ENCODE results near the gene BMP10.

BMP10 gene

DNA sequence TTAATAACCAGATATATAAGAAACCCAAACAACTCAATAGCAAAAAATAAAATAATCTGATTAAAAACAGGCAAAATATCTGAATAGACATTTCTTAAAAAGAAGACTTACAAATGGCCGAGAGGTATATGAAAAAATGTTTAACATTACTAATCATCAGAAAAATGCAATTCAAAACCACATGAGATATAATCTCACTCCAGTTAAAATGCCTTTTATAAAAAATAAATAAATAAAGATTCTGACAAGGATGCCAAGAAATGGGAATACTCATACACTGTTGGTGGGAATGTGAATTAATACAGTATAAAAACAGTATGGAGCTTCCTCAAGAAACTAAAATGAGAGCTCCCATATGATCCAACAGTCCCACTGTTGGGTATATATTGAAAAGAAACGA lies 33.9 kb upstream of the BMP10 start:
- H3K4me1 ChIP-seq (ENCODE audit: control insufficient read depth, insufficient read depth, low read depth, low read length) = peaks cover 10% of the 10 kb centered on the region
- no peak overlapping the region for H2AK5ac ChIP-seq (ENCODE audit: low read length, severe bottlenecking)
- no peak overlapping the region for H3K18ac ChIP-seq (ENCODE audit: low read depth in 1 of 2, low read length in 2 of 2)
- no CpG with 5 or more reads among the region's 2 CpGs for whole genome bisulfite sequencing
- H2BK15ac ChIP-seq (ENCODE audit: low read depth, poor library complexity, severe bottlenecking) = no peak overlapping the region
- peaks cover 11% of the 10 kb centered on the region for H3K9me3 ChIP-seq (ENCODE audit: control insufficient read depth, low read length)
- H3K23ac ChIP-seq (ENCODE audit: low read length in 2 of 2) = no peak overlapping the region
- H3K36me3 ChIP-seq (ENCODE audit: control insufficient read depth in 1 of 2, insufficient read depth in 2 of 2, low read depth in 1 of 2, low read length in 2 of 2) = no peaks in the 10 kb centered on the region
- no peak overlapping the region for H3K14ac ChIP-seq (ENCODE audit: low read length in 2 of 2)
- H2BK5ac ChIP-seq (ENCODE audit: low read depth, low read length, poor library complexity, severe bottlenecking) = no peak overlapping the region
- H4K8ac ChIP-seq (ENCODE audit: low read length) = no peak overlapping the region
- no peak overlapping the region for H2AFZ ChIP-seq (ENCODE audit: low read depth, low read length)
- H2BK120ac ChIP-seq (ENCODE audit: low read depth, low read length) = no peak overlapping the region
- H3K27ac ChIP-seq (ENCODE audit: low read length, poor library complexity, severe bottlenecking) = no peak overlapping the region
- H3K4ac ChIP-seq (ENCODE audit: low read depth in 1 of 2, low read length in 2 of 2) = no peak overlapping the region
- H3K79me1 ChIP-seq (replicated peaks; ENCODE audit: low read length, poor library complexity, severe bottlenecking) = no peaks in the 10 kb centered on the region
- no peak overlapping the region for H4K91ac ChIP-seq (ENCODE audit: low read length)
- no peak overlapping the region for H3K9ac ChIP-seq (ENCODE audit: low read length)
- DNase-seq = no peak
- no peak overlapping the region for H2BK12ac ChIP-seq (ENCODE audit: low read length in 2 of 2)
- peaks cover 0 to 4% of the 10 kb centered on the region in 2 experiments for H3K27me3 ChIP-seq (ENCODE audit: control insufficient read depth in 1 of 2, insufficient read depth in 1 of 2, low read length in 2 of 2)
- H3K4me3 ChIP-seq (ENCODE audit: insufficient read depth in 1 of 2, low read depth in 1 of 2, low read length in 2 of 2) = no peak overlapping the region
- H3K4me2 ChIP-seq (ENCODE audit: low read length, poor library complexity, severe bottlenecking) = no peak overlapping the region

GRCh38 chr2:68901561-68901960 lies 30.4 kb upstream of the BMP10 start:
- H2AFZ ChIP-seq (ENCODE audit: low read depth, low read length) = no peak overlapping the region

DNA sequence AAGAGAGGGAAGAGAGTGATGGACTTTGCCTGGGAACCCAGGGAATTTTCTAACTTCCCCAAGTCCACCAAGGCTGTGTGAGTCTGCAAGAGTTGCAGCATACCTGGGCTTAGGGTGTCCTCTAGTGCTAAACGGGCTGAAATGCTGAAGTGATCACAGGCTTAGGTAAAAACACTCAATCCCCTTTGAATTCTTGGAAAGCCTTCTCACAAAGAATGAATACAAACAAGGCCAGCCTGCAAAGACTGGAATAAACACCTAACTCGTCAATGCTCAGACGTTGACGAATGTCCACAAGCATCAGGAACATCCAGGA lies 30.0 kb upstream of the BMP10 start:
- Histone ChIP-seq H4K91ac (ENCODE audit: low read length) (no peak overlapping the region), H2BK12ac (ENCODE audit: low read length in 2 of 2) (no peak overlapping the region), H3K14ac (ENCODE audit: low read length in 2 of 2) (no peak overlapping the region), H3K23ac (ENCODE audit: low read length in 2 of 2) (no peak overlapping the region), H2BK15ac (ENCODE audit: low read depth, poor library complexity, severe bottlenecking) (no peak overlapping the region), H3K4me1 (ENCODE audit: control insufficient read depth, insufficient read depth, low read depth, low read length) (no peaks in the 10 kb centered on the region), H3K27me3 (ENCODE audit: control insufficient read depth in 1 of 2, insufficient read depth in 1 of 2, low read length in 2 of 2) (peaks cover 4 to 11% of the 10 kb centered on the region in 2 experiments), H3K4me3 (ENCODE audit: insufficient read depth in 1 of 2, low read depth in 1 of 2, low read length in 2 of 2) (no peak overlapping the region), H3K4ac (ENCODE audit: low read depth in 1 of 2, low read length in 2 of 2) (no peak overlapping the region), H3K9me3 (ENCODE audit: control insufficient read depth, low read length) (peaks cover 11% of the 10 kb centered on the region), H3K79me1 (replicated peaks; ENCODE audit: low read length, poor library complexity, severe bottlenecking) (no peaks in the 10 kb centered on the region), H4K8ac (ENCODE audit: low read length) (no peak overlapping the region), H2AK5ac (ENCODE audit: low read length, severe bottlenecking) (no peak overlapping the region), H2BK5ac (ENCODE audit: low read depth, low read length, poor library complexity, severe bottlenecking) (no peak overlapping the region), H3K36me3 (ENCODE audit: control insufficient read depth in 1 of 2, insufficient read depth in 2 of 2, low read depth in 1 of 2, low read length in 2 of 2) (no peaks in the 10 kb centered on the region), H3K18ac (ENCODE audit: low read depth in 1 of 2, low read length in 2 of 2) (no peak overlapping the region), H3K4me2 (ENCODE audit: low read length, poor library complexity, severe bottlenecking) (no peak overlapping the region), H3K27ac (ENCODE audit: low read length, poor library complexity, severe bottlenecking) (no peak overlapping the region), H2BK120ac (ENCODE audit: low read depth, low read length) (no peak overlapping the region), H3K9ac (ENCODE audit: low read length) (no peak overlapping the region), H2AFZ (ENCODE audit: low read depth, low read length) (no peak overlapping the region)
- WGBS = 70% methylated on average over 4 of the region's 4 CpGs
- DNase-seq = peak; percentile 63

More at GRCh38 chr2:68901561-68901960, 30.4 kb upstream of the BMP10 start:
- DNase-seq = no peak
- Histone ChIP-seq H3K79me1 (replicated peaks; ENCODE audit: low read length, poor library complexity, severe bottlenecking) (no peaks in the 10 kb centered on the region), H3K27me3 (ENCODE audit: control insufficient read depth in 1 of 2, insufficient read depth in 1 of 2, low read length in 2 of 2) (peaks cover 4 to 11% of the 10 kb centered on the region in 2 experiments), H3K4me3 (ENCODE audit: insufficient read depth in 1 of 2, low read depth in 1 of 2, low read length in 2 of 2) (no peak overlapping the region), H3K9me3 (ENCODE audit: control insufficient read depth, low read length) (peaks cover 11% of the 10 kb centered on the region), H4K8ac (ENCODE audit: low read length) (no peak overlapping the region), H3K14ac (ENCODE audit: low read length in 2 of 2) (no peak overlapping the region), H3K4me1 (ENCODE audit: control insufficient read depth, insufficient read depth, low read depth, low read length) (no peaks in the 10 kb centered on the region), H2BK5ac (ENCODE audit: low read depth, low read length, poor library complexity, severe bottlenecking) (no peak overlapping the region), H3K23ac (ENCODE audit: low read length in 2 of 2) (no peak overlapping the region), H2BK15ac (ENCODE audit: low read depth, poor library complexity, severe bottlenecking) (no peak overlapping the region), H3K18ac (ENCODE audit: low read depth in 1 of 2, low read length in 2 of 2) (no peak overlapping the region), H3K4me2 (ENCODE audit: low read length, poor library complexity, severe bottlenecking) (no peak overlapping the region), H2BK12ac (ENCODE audit: low read length in 2 of 2) (no peak overlapping the region), H3K27ac (ENCODE audit: low read length, poor library complexity, severe bottlenecking) (no peak overlapping the region), H2AK5ac (ENCODE audit: low read length, severe bottlenecking) (no peak overlapping the region), H3K4ac (ENCODE audit: low read depth in 1 of 2, low read length in 2 of 2) (no peak overlapping the region), H3K9ac (ENCODE audit: low read length) (no peak overlapping the region), H3K36me3 (ENCODE audit: control insufficient read depth in 1 of 2, insufficient read depth in 2 of 2, low read depth in 1 of 2, low read length in 2 of 2) (no peaks in the 10 kb centered on the region), H2BK120ac (ENCODE audit: low read depth, low read length) (no peak overlapping the region), H4K91ac (ENCODE audit: low read length) (no peak overlapping the region)
- no CpG with 5 or more reads among the region's 1 CpG for WGBS

DNA sequence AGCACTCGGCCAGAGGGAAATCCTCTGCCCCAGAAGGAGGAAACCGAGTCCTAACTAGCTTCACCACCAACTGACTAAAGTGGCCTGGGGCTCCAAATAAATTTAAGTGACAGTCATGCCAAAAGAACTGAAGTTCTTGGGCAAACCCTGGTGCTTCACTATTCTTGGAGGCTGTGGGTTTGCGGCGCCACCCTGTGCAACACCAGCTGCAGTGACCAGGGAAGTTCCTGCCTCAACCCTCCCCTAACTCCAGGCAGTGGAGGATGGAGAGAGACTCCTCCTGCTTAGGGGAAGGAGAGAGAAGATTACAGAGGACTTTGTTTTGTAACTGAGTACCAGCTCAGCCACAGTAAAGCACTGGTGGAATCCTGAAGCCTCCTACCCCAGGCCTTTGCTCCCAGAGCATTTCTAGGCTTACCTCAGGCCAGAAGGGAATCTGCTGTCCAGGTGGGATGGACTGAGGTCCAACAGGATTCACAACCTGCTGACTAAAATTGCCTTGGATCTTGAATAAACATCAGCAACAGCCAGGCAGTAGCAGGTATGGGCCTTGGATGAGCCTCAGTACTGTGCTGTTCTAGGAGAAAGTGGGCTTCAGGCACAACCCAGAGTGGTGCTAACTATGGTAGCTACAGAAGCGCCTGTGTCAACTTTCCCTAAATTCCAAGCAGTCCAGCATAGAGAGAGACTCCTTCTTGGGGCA lies 29.4 kb upstream of the BMP10 start:
- Histone ChIP-seq H3K9ac (ENCODE audit: low read length) (no peak overlapping the region), H4K8ac (ENCODE audit: low read length) (no peak overlapping the region), H3K36me3 (ENCODE audit: control insufficient read depth in 1 of 2, insufficient read depth in 2 of 2, low read depth in 1 of 2, low read length in 2 of 2) (no peaks in the 10 kb centered on the region), H2AK5ac (ENCODE audit: low read length, severe bottlenecking) (no peak overlapping the region), H3K9me3 (ENCODE audit: control insufficient read depth, low read length) (peaks cover 11% of the 10 kb centered on the region), H3K79me1 (replicated peaks; ENCODE audit: low read length, poor library complexity, severe bottlenecking) (no peaks in the 10 kb centered on the region), H3K14ac (ENCODE audit: low read length in 2 of 2) (no peak overlapping the region), H3K18ac (ENCODE audit: low read depth in 1 of 2, low read length in 2 of 2) (no peak overlapping the region), H2BK12ac (ENCODE audit: low read length in 2 of 2) (peak overlapping the region in 1 of 2 experiments; percentile 37), H3K23ac (ENCODE audit: low read length in 2 of 2) (no peak overlapping the region), H2BK5ac (ENCODE audit: low read depth, low read length, poor library complexity, severe bottlenecking) (no peak overlapping the region), H3K4ac (ENCODE audit: low read depth in 1 of 2, low read length in 2 of 2) (no peak overlapping the region), H3K4me3 (ENCODE audit: insufficient read depth in 1 of 2, low read depth in 1 of 2, low read length in 2 of 2) (no peak overlapping the region), H3K27ac (ENCODE audit: low read length, poor library complexity, severe bottlenecking) (no peak overlapping the region), H3K4me2 (ENCODE audit: low read length, poor library complexity, severe bottlenecking) (no peak overlapping the region), H3K27me3 (ENCODE audit: control insufficient read depth in 1 of 2, insufficient read depth in 1 of 2, low read length in 2 of 2) (peaks cover 4 to 11% of the 10 kb centered on the region in 2 experiments), H2AFZ (ENCODE audit: low read depth, low read length) (no peak overlapping the region), H2BK15ac (ENCODE audit: low read depth, poor library complexity, severe bottlenecking) (peak overlapping the region; percentile 26), H2BK120ac (ENCODE audit: low read depth, low read length) (no peak overlapping the region), H3K4me1 (ENCODE audit: control insufficient read depth, insufficient read depth, low read depth, low read length) (no peaks in the 10 kb centered on the region), H4K91ac (ENCODE audit: low read length) (no peak overlapping the region)
- peak; percentile 33 for DNase-seq
- 90% methylated on average over 4 of the region's 5 CpGs for WGBS

All from mesenchymal stem cell (in vitro differentiated cells and primary cell).